Central memory CD8-positive, alpha-beta T cell (primary cell): ENCODE measurements around the gene ADAMTSL3.
"Not testable (repeated sequence)": the region's sequence is repeated elsewhere in the genome, so short reads cannot be mapped to it uniquely, and the experiment has no call there.

Source experiments
- ATAC-seq: fragments of 150-1000 bp; cut with Tn5 transposase; replicated peaks from 2 replicates; pipeline ENCODE4 v1.10.0; 2022; ENCODE audit warnings: mild to moderate bottlenecking, moderate FRiP score, moderate number of reproducible peaks; ENCODE audit not compliant: poor library complexity, severe bottlenecking; ENCODE audit errors: extremely low read depth
- DNase-seq, 2 donors: peaks; one replicate each; pipeline ENCODE4 v3.0.0; 2021; ENCODE audit warnings: low spot score in 2 of 2
- H3K27ac Mint-ChIP-seq: one replicate; pipeline ENCODE4 v1.8.0; 2022; ENCODE audit warnings: low read depth, mild to moderate bottlenecking, moderate library complexity, mixed read lengths
- H3K27me3 Mint-ChIP-seq: one replicate; pipeline ENCODE4 v1.8.0; 2022; ENCODE audit warnings: mixed read lengths
- H3K36me3 Mint-ChIP-seq: one replicate; pipeline ENCODE4 v1.8.0; 2022; ENCODE audit warnings: mild to moderate bottlenecking, moderate library complexity, mixed read lengths; ENCODE audit not compliant: insufficient read depth
- H3K4me1 Mint-ChIP-seq: one replicate; pipeline ENCODE4 v1.8.0; 2022; ENCODE audit warnings: mixed read lengths
- H3K4me3 Mint-ChIP-seq: one replicate; pipeline ENCODE4 v1.8.0; 2022; ENCODE audit warnings: mild to moderate bottlenecking, moderate library complexity, mixed read lengths
- H3K9me3 Mint-ChIP-seq: one replicate; pipeline ENCODE4 v1.8.0; 2022; ENCODE audit warnings: mixed read lengths

The ADAMTSL3 gene

GRCh38 chr15:83695901-83696425 is 42.0 kb downstream of the ADAMTSL3 start:
- Mint-ChIP-seq H3K27ac (no peak overlapping the region), H3K27me3 (no peaks in the 10 kb centered on the region), H3K9me3 (peaks cover 19% of the 10 kb centered on the region), H3K36me3 (no peaks in the 10 kb centered on the region), H3K4me1 (no peaks in the 10 kb centered on the region), H3K4me3 (no peak overlapping the region)
- DNase-seq (no peak), ATAC-seq (no peak)

- Mint-ChIP-seq H3K4me3 (no peak overlapping the region), H3K36me3 (no peaks in the 10 kb centered on the region), H3K27me3 (no peaks in the 10 kb centered on the region), H3K27ac (no peak overlapping the region), H3K4me1 (no peaks in the 10 kb centered on the region), H3K9me3 (peaks cover 19% of the 10 kb centered on the region)
- DNase-seq (no peak), ATAC-seq (no peak)
Measured at GRCh38 chr15:83697716-83698115, 43.8 kb downstream of the ADAMTSL3 start.

GRCh38 chr15:83698294-83698693 is 44.4 kb downstream of the ADAMTSL3 start:
- ATAC-seq (no peak), DNase-seq (no peak)

GRCh38 chr15:83699028-83699427 is 45.1 kb downstream of the ADAMTSL3 start:
- DNase-seq: no peak
- Mint-ChIP-seq H3K27ac (no peak overlapping the region), H3K27me3 (no peaks in the 10 kb centered on the region), H3K36me3 (no peaks in the 10 kb centered on the region), H3K9me3 (peaks cover 19% of the 10 kb centered on the region), H3K4me1 (no peaks in the 10 kb centered on the region), H3K4me3 (no peak overlapping the region)
- ATAC-seq: no peak

More at GRCh38 chr15:83698294-83698693, 44.4 kb downstream of the ADAMTSL3 start:
- no peaks in the 10 kb centered on the region for H3K36me3 Mint-ChIP-seq
- H3K4me1 Mint-ChIP-seq: no peaks in the 10 kb centered on the region
- H3K9me3 Mint-ChIP-seq: peaks cover 19% of the 10 kb centered on the region
- H3K4me3 Mint-ChIP-seq: no peak overlapping the region
- H3K27me3 Mint-ChIP-seq: no peaks in the 10 kb centered on the region
- no peak overlapping the region for H3K27ac Mint-ChIP-seq

- Mint-ChIP-seq H3K27me3 (no peaks in the 10 kb centered on the region), H3K27ac (no peak overlapping the region), H3K4me3 (no peak overlapping the region), H3K4me1 (no peaks in the 10 kb centered on the region), H3K9me3 (peaks cover 14% of the 10 kb centered on the region), H3K36me3 (no peaks in the 10 kb centered on the region)
- DNase-seq: no peak
- ATAC-seq: no peak
Measured at GRCh38 chr15:83700082-83700481, 46.2 kb downstream of the ADAMTSL3 start.

GRCh38 chr15:83702314-83702713 is 48.4 kb downstream of the ADAMTSL3 start:
- H3K9me3 Mint-ChIP-seq, DNase-seq, ATAC-seq, H3K27me3 Mint-ChIP-seq, H3K36me3 Mint-ChIP-seq, H3K27ac Mint-ChIP-seq, H3K4me3 Mint-ChIP-seq, H3K4me1 Mint-ChIP-seq: not testable (repeated sequence)

GRCh38 chr15:83708328-83708727 is 54.4 kb downstream of the ADAMTSL3 start:
- no peak overlapping the region for H3K4me3 Mint-ChIP-seq
- H3K27me3 Mint-ChIP-seq: no peaks in the 10 kb centered on the region
- H3K9me3 Mint-ChIP-seq: no peaks in the 10 kb centered on the region
- DNase-seq: no peak
- no peaks in the 10 kb centered on the region for H3K36me3 Mint-ChIP-seq
- ATAC-seq: no peak
- no peaks in the 10 kb centered on the region for H3K4me1 Mint-ChIP-seq
- H3K27ac Mint-ChIP-seq: no peak overlapping the region

GRCh38 chr15:83709241-83709640 is 55.3 kb downstream of the ADAMTSL3 start:
- Mint-ChIP-seq H3K9me3 (no peaks in the 10 kb centered on the region), H3K27ac (no peak overlapping the region)

GRCh38 chr15:83709811-83710210 is 55.9 kb downstream of the ADAMTSL3 start:
- Mint-ChIP-seq H3K27me3 (no peaks in the 10 kb centered on the region), H3K9me3 (no peaks in the 10 kb centered on the region), H3K4me3 (no peak overlapping the region), H3K36me3 (no peaks in the 10 kb centered on the region), H3K4me1 (no peaks in the 10 kb centered on the region), H3K27ac (no peak overlapping the region)
- ATAC-seq: no peak
- no peak for DNase-seq

More at GRCh38 chr15:83709241-83709640, 55.3 kb downstream of the ADAMTSL3 start:
- Mint-ChIP-seq H3K36me3 (no peaks in the 10 kb centered on the region), H3K4me3 (no peak overlapping the region), H3K27me3 (no peaks in the 10 kb centered on the region), H3K4me1 (no peaks in the 10 kb centered on the region)
- DNase-seq: no peak
- no peak for ATAC-seq

GRCh38 chr15:83710452-83710851 is 56.5 kb downstream of the ADAMTSL3 start:
- no peaks in the 10 kb centered on the region for H3K36me3 Mint-ChIP-seq
- peaks cover 3% of the 10 kb centered on the region for H3K27me3 Mint-ChIP-seq
- no peaks in the 10 kb centered on the region for H3K4me1 Mint-ChIP-seq
- no peak overlapping the region for H3K4me3 Mint-ChIP-seq
- ATAC-seq (no peak), DNase-seq (no peak)
- H3K9me3 Mint-ChIP-seq: peaks cover 1% of the 10 kb centered on the region
- H3K27ac Mint-ChIP-seq: no peak overlapping the region

GRCh38 chr15:83711236-83711635 is 57.3 kb downstream of the ADAMTSL3 start:
- Mint-ChIP-seq H3K27me3 (peaks cover 10% of the 10 kb centered on the region), H3K9me3 (peaks cover 6% of the 10 kb centered on the region), H3K36me3 (no peaks in the 10 kb centered on the region), H3K4me3 (no peak overlapping the region), H3K4me1 (no peaks in the 10 kb centered on the region), H3K27ac (no peak overlapping the region)
- ATAC-seq (no peak), DNase-seq (no peak)

GRCh38 chr15:83713242-83713641 is 59.3 kb downstream of the ADAMTSL3 start:
- no peak for DNase-seq
- H3K27ac Mint-ChIP-seq: no peak overlapping the region

GRCh38 chr15:83714939-83715628 is 61.2 kb downstream of the ADAMTSL3 start:
- DNase-seq (no peak), ATAC-seq (no peak)
- no peaks in the 10 kb centered on the region for H3K36me3 Mint-ChIP-seq
- H3K4me1 Mint-ChIP-seq: no peaks in the 10 kb centered on the region
- H3K27me3 Mint-ChIP-seq: peaks cover 10% of the 10 kb centered on the region
- H3K27ac Mint-ChIP-seq: no peak overlapping the region
- H3K9me3 Mint-ChIP-seq: peaks cover 6% of the 10 kb centered on the region
- no peak overlapping the region for H3K4me3 Mint-ChIP-seq

More at GRCh38 chr15:83713242-83713641, 59.3 kb downstream of the ADAMTSL3 start:
- peaks cover 10% of the 10 kb centered on the region for H3K27me3 Mint-ChIP-seq
- H3K9me3 Mint-ChIP-seq: peaks cover 6% of the 10 kb centered on the region
- H3K4me3 Mint-ChIP-seq: no peak overlapping the region
- H3K36me3 Mint-ChIP-seq: no peaks in the 10 kb centered on the region
- no peaks in the 10 kb centered on the region for H3K4me1 Mint-ChIP-seq
- no peak for ATAC-seq
